TTC549 (cell line): ENCODE data around the gene DUSP22.

ENCODE experiments used
- FAIRE-seq: peaks from 2 replicates; lab custom pipeline; 2012; peaks lifted over from hg19 to GRCh38; lab: Jason Lieb, UNC

Gene DUSP22

DNA sequence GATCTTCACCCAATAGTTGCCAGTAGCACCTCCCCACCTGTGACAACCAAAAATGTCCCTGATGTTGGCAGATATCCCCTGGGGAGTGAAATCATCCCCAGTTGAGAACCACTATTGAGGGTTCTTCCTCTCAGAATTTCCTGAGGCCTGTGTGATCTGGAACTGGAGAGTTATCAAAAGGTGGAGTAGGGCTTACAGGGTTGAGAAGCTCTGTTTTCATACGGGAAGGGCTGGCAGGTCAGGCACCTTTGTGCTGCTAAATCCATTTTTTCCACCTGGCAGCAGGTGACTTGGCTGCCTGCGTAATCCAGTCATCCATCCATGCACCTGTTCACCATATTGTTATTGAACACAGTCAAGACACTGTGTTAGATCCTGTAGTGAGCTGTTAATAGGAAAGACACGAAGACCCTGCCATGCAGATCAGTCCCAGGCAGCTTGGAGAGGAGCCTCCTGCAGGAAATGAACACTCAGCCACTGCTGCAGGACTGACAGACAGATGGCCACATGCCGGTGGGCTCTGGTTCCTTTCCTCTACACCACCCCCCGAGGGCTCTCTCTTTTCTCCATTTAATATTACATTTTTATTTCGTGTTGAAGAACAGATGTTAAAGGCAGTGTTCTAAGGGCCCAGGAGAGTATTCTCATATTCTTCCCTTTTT, 5.4 kb downstream of the DUSP22 start:
- no peak for FAIRE-seq

DNA sequence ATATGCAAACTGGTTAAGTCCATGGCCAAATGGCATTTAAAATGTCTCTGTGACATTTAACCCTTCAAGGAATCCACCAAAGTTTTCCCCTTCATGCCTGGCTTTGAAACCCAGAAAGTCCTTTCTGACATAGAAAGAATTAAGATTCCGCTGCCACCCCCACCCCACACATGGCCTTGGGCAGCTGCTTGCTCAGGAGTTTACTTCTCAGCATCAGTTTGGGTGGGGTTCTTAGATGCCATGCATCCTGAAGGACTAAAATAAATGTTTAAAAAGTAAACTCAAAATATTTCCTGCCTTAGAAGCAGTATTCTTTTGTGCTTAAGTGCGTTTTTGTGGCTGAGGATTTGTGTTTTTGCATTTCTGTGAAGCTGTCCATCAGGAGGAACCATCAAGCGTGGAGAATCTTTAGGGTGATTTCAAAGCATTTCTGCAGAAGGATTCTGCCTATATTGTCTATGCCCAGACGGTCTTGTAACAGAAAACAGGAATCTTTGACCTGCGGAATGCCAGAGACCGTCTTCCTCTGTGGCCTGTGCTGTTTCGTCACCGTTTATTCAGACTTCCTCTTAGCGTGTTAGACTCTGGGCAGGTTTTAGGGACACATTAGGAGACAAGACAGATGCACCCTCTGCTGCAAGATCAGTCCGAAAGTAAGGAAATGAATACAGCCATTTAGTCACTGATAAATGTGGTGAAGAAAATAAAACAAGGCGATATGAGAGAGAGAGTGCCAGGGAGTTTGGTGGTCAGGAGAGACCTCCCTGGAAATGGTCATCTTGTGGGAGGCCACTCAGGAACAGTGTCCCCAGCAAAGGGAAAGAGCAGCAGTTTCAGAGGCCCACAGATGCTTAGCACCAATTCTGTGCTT, 6.2 kb downstream of the DUSP22 start:
- FAIRE-seq, result no peak

DNA sequence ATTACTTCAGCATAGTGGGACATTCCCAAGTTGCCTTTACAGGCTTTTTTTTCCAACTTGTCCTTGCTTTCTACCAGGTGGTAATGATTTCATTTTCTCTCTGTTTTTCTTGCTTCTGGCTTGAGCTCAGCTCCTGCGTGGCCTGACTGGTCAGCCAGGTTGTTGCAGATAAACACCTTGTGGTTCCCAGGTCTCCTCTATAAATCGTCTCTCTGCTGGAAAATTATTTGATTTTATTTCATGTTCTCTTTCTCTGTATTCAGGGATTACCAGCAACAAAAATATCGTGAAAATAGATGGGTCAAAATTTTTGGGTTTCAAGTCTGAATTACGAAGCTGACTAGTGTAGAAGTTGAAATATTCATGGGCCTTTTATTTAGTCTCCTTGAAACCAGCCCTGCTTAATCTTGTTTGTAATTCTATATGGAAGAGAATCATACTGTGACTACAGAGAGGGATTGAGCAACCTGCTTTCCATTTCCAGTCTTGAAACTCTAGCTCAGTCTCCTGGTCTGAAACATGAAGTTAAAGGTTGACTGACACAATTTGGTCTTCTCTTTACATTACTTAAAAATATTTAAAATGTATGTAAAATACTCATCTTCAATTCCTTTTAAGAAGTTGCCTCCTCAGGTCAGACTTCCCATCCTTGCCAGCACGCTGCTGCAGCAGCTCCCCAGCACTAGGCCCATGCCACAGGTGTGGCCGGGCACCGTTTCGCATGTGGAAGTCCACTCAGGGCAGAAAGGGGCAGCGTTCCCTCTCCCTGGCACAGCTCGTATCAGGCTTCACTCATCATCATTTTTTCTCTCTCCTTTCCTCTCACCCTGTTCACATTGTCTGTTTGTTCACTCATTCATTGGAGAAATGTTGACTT, 7.1 kb downstream of the DUSP22 start:
- FAIRE-seq, result no peak

DNA sequence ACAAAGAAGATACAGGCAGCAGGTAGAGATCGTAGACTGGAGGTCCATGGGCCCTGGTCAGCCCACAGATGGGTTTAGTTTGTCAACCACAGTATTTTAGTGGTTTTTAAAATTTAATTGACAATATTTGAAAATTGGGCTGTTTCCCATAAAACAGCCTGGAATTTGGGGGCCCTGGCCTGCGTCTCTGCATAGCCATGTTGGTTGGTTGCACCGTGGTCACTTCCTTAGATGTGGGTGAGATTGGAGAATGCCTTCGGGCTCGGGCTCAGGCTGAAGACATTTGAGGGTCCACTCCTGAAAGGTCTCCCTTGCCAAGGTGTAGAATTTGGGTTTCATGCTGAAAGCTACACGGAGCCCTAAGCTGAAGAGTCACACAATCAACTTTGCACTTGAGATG, 7.7 kb downstream of the DUSP22 start:
- FAIRE-seq, result no peak

DNA sequence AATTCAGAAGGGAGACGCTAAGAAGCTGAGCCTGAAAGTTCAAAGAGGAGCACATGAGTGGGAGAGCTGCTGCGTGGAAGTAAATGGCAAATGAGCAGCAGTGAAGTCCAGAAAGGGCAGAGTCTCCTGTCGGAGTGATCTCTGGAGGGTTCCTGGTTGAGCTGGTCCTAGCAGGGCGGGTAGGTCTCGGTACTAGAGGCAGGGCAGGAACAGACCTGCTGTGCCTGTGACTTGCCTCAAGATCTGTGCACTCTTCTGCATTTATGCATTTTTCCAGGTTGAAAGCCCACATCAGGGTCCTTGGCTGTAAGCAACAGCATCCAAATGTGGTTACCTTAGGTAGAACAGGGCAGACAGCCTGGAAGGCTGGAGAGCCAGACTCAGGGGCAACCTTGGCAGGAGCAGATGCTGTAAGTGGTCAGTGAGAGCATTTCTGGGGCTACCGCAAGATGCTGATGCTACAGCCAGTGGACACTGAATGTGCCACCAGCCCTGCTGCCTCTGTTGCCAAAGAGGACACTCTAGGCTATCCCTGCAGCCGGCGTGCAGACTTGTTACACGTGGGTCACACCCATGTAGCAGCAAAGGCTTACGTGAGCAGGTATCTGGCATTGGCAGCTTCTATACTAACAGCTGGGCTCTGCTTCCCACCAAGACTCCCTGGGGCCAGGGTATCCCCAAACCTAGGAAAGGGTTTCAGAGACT, 8.4 kb downstream of the DUSP22 start:
- no peak for FAIRE-seq

DNA sequence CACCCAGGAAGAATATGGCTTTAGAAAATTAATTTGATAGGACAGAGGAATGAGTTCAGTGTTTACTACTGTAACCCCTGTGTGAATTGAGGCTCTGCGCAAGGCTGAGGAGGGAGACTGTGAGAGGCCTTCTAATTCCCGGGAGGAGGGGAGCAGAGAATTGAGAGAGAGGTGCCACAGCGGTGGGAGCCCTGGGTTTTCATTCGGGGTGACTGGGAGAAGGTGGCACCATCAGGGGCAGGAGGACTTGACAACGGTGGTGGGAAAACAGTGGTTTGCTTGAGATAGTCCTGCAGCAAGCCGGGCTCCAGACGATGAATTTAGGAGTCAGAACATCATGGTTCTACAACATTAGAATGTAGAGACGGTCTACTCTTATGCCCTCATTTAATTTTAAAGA, 9.2 kb downstream of the DUSP22 start:
- FAIRE-seq, result no peak

DNA sequence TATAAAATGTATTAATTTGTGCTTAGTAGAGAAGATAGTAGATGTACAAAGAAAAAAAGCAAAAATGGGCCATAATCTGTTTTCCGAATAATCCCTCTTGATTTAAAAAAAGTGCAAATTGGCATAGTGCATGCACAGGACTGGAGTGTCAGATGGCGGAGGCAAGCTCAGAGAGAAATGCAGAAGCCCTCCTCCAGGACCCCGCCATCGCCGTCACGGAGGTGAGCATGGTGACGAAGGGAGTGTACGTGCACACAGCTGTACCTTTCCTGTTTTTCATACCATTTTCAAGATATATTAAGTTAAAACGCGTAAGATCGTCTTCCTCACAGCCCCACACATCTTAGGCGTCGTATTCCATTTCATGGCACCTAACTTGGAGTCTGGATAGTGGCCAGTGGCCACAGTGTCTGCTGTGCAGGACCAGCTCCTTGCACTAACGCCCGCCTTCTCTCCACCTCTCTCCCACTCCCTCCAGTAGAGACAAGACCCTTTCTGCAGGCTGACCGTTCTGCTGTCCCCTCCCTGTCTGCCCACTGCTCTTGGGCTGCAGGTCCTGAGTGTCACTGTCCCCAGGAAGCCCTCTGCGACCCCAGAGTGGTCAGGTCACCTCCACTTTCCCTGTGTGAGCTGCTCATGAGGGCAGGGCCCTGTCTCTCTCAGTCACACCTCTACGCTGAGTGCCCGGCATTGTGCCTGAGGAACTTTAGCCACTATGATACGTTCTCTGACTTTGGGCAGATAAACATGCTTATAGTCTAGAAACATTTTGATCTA, 9.8 kb downstream of the DUSP22 start:
- no peak for FAIRE-seq

DNA sequence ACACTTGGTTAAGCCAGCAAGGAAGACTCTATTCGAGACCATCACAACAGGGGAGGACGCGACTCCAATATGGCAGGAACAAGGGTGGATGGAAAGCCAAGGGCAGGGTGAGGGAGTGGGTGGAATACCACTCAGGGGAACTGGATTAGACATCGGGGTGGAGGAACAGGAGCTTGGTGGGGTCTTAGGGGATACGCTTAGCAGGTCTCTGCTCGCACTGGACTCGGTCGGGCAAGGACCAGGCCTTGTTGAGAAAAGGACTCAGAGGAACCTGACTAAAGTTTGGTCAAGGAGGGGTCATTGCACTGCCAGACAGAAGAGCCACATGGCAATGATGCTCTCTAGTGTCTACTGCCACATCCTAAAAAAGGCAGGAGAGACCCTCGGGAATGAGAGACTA, 10.5 kb downstream of the DUSP22 start:
- FAIRE-seq, result no peak

- FAIRE-seq, result no peak
Observed at GRCh38 chr6:303263-303662, 11.0 kb downstream of the DUSP22 start.

- FAIRE-seq, result no peak
Observed at GRCh38 chr6:303948-304558, 11.8 kb downstream of the DUSP22 start.

DNA sequence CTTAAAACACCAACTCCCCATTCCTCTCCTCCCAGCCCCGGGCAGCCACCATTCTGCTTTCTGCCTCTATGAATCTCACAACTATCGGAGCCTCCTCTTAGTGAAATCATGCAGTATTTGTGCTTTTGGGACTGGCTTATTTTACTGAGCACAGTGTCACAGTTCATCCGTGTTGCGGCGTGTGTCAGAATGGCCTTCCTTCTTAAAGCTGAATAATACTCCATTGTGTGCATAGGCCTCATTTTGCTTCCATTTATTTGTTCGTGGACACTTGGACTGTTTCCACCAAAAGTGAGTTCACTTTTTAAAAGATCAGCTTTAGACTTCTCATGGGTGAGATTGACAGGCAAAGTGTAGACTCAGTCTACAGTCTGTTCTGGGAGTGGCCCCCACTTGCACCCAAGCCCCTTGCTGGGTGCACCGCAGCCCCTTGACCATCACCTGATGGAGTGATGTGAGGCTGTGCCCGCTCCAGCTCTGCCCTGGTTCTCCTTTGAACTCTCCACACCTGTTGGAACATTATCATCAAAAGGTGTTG, 12.6 kb downstream of the DUSP22 start:
- FAIRE-seq, result no peak

DNA sequence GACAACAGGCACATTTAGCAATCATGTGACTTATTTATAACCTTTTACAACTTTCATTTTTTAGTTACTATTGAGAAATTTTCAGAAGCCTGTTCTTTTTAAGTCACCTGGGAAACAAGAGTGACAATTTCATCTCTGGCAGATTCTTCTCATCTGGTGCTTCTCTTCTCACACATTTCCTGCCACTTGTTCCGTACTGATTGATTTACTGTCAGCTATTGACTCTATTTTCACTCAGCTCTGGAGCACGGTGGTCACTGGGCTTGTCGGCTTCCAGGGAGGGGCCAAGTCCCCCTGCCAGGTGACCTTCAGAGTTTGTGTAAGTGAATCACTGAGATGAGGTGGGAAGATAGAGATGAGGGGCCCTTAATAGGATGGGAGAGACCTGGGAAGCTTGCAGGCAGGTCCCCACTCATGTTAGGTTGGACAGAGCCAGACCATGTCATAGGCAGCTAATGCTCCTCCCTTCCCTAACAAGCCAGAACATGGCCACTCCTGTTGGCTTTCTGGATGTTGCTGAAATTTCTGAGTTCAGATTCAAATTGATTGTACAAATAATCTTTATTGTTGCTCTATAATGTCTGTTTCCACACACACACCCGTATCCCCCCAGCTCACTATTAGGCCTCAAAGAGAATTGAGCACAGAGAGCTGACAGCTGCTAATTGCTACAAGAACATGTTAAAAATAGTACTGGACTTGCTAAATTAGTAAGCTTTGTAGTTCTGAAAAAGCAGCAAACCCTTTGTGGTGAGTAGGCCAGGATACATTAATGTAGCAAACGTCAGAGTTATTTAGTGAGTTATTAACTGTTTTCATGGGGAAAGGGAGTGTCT, 13.3 kb downstream of the DUSP22 start:
- FAIRE-seq, result no peak

- no peak for FAIRE-seq
Observed at GRCh38 chr6:306641-307061, 14.4 kb downstream of the DUSP22 start.

DNA sequence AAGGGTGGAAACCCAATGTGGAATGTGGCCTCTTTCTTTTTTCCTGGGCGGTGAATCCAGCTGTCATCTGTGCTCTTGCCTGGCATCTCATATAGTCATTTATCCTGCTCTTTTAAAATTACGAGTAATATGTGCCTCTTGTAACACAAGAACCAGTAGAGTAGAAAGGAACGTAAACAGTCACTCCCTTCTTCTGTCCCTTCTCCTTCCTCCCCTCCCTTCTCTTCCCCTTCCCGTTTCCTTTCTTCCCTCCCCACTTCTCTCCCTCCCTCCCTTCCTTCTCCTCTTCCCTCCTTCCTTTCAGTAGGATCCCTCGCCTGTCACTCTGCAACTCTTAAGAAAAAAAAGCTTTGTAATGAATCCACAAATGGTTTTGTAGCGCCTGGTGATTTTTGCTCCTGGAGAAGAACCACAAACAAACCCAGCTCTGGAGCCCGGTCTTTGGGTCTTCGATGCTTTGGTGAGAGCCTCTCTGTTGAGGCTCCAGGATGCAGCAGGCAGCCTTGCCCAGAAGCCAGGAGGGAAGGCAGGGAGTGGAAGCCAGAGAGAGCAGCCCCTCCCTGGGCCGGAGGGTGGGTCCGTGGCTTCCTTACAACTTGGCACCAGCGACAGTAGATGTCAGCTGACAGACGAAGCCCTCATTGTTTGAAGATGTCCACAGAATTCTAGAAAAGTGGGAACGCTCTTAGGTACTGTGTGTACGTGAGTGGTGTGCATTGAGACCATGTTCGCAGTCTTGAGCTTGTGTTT, 15.0 kb downstream of the DUSP22 start:
- no peak for FAIRE-seq

DNA sequence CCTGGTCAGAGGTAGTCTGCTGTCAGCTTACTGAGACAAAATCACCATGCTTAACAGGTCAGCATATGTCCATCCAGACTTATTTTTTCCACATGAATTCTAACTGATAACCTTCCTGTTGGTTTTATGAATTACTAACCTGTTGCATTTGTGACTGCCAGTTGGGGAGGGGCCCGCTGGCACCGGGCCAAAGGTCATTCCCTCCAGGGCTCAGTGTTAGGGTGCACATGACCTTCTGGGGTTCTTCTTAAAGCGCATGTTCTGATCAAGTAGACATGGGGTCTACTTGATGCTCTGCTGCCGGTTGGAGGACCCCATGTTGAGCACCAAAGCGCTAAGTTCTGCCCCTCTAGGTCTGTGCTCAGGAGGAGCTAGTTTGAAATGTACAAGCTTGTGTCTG, 15.6 kb downstream of the DUSP22 start:
- no peak for FAIRE-seq

- no peak for FAIRE-seq
Observed at GRCh38 chr6:308307-308706, 16.0 kb downstream of the DUSP22 start.

DNA sequence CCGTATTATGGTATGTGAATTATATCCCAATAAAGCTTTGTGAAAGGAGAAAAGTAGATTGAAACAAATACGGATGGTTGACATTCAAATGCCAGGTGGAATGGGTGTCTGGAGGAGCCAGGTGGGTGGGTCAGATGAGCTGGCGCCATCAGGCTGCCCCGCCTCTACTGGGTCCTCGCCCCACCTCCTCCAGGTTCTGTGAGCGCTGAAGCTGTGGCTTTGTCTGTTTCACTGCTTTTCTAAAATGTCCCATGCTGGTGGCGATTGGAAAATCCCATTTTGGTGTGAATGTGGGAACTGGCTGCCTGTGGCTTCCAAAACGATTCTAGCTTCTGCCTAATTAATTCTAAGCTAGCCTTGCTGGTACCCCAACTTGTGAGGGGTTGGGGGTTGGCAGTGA, 16.5 kb downstream of the DUSP22 start:
- FAIRE-seq, result no peak

- FAIRE-seq, result no peak
Observed at GRCh38 chr6:309947-310346, 17.7 kb downstream of the DUSP22 start.

GRCh38 chr6:310671-311070, 18.4 kb downstream of the DUSP22 start:
- no peak for FAIRE-seq
